Natural killer cell (primary cell): ENCODE data around the gene CHMP3. TPM values are rescaled to one million over a fixed set of nuclear protein-coding genes. Genes with fewer than 3 reads are reported as not detected.
A peak's percentile ranks its signal among the peaks of the same experiment; 100 is the strongest.

Source experiments
- ATAC-seq, 3 donors: fragments of 150-1000 bp in 2 of 3; fragments of 200-7000 bp in 1 of 3; cut with Tn5 transposase; 1 replicate in 1 of 3; 2 replicates in 2 of 3; pipeline ENCODE4 v1.10.0; 2021; ENCODE audit warnings: mild to moderate bottlenecking in 2 of 3, moderate library complexity in 2 of 3
- DNase-seq, 2 donors: peaks; one replicate each; pipeline versions ENCODE4 v3.0.0 to v3.0.0-alpha.2; 2013 to 2021; ENCODE audit warnings: mixed read lengths in 1 of 2
- H3K27ac ChIP-seq: one replicate; pipeline ENCODE4 v1.5.1; 2013; ENCODE audit warnings: mild to moderate bottlenecking, low read length
- H3K27me3 ChIP-seq: one replicate; pipeline ENCODE4 v1.6.1; 2013; ENCODE audit warnings: low read length; ENCODE audit not compliant: control insufficient read depth, insufficient read depth
- H3K36me3 ChIP-seq: one replicate; pipeline ENCODE4 v1.6.1; 2013; ENCODE audit warnings: low read length; ENCODE audit not compliant: control insufficient read depth, insufficient read depth
- H3K4me1 ChIP-seq: one replicate; pipeline ENCODE4 v1.6.1; 2013; ENCODE audit warnings: low read length; ENCODE audit not compliant: control insufficient read depth, insufficient read depth
- H3K4me3 ChIP-seq: one replicate; pipeline ENCODE4 v1.5.1; 2013; ENCODE audit warnings: low read length
- H3K9me3 ChIP-seq: one replicate; pipeline ENCODE4 v1.6.1; 2013; ENCODE audit warnings: low read length; ENCODE audit not compliant: control insufficient read depth, insufficient read depth
- H3K27ac Mint-ChIP-seq, 2 donors: one replicate each; pipeline ENCODE4 v1.8.0; 2022; ENCODE audit warnings: mild to moderate bottlenecking in 2 of 2, mixed read lengths in 2 of 2, moderate library complexity in 1 of 2
- H3K27me3 Mint-ChIP-seq, 2 donors: one replicate each; pipeline ENCODE4 v1.8.0; 2022; ENCODE audit warnings: low read depth in 2 of 2, mixed read lengths in 2 of 2
- H3K36me3 Mint-ChIP-seq: one replicate; pipeline ENCODE4 v1.8.0; 2022; ENCODE audit warnings: mixed read lengths
- H3K4me1 Mint-ChIP-seq, 2 donors: one replicate each; pipeline ENCODE4 v1.8.0; 2022; ENCODE audit warnings: mixed read lengths in 2 of 2
- H3K4me3 Mint-ChIP-seq: one replicate; pipeline ENCODE4 v1.8.0; 2022; ENCODE audit warnings: mild to moderate bottlenecking, moderate library complexity, mixed read lengths
- H3K9me3 Mint-ChIP-seq, 2 donors: one replicate each; pipeline ENCODE4 v1.8.0; 2022; ENCODE audit warnings: mixed read lengths in 2 of 2
- CTCF ChIP-seq: fragments of 200-600 bp; IDR thresholded peaks from one replicate; pipeline ENCODE4 v1.8.0; 2022; ENCODE audit warnings: antibody characterized with exemption
- WGBS: methylation state at CpG from one replicate; pipeline ENCODE4 v1.1.7; 2013; ENCODE audit warnings: missing lambda C conversion rate; ENCODE audit not compliant: insufficient coverage; 5-methylcytosine and 5-hydroxymethylcytosine counted together
- intact Hi-C: fragments of 100-400 bp; cut with micrococcal nuclease; formaldehyde crosslinking; loops from one replicate; pipeline ENCODE4 v1.14.2; 2022
- total RNA-seq, 4 donors: library from RNA; stranded (reverse); fragments of 120-200 nt in 1 of 4; gene quantifications; one replicate each; pipeline versions ENCODE4 v1.2.3 to v1.2.4, GENCODE V29; 2013 to 2022

The CHMP3 gene
- total RNA-seq, 3 donors from 2014 or later (not counting 1 experiment from before 2014, with no cell fraction given) = 47.4 to 50.3 (median 49.3) TPM

GRCh38 chr2:86466306-86466705 is 96.9 kb downstream of the CHMP3 start:
- Histone ChIP-seq H3K9me3 (no peaks in the 10 kb centered on the region), H3K4me1 (no peaks in the 10 kb centered on the region), H3K36me3 (peaks cover 92% of the 10 kb centered on the region), H3K4me3 (no peak overlapping the region), H3K27ac (no peak overlapping the region), H3K27me3 (no peaks in the 10 kb centered on the region)
- Mint-ChIP-seq H3K27me3 (no peaks in the 10 kb centered on the region), H3K4me3 (no peak overlapping the region), H3K9me3 (no peaks in the 10 kb centered on the region), H3K4me1 (peaks cover 31 to 41% of the 10 kb centered on the region in 2 donors), H3K27ac (no peak overlapping the region), H3K36me3 (peaks cover 15% of the 10 kb centered on the region)
- ATAC-seq = no peak
- WGBS = 100% methylated on average over 1 of the region's 1 CpG
- TF ChIP-seq CTCF = no peak
- intact Hi-C loops = no loop called here
- no peak for DNase-seq

- ATAC-seq (no peak), DNase-seq (no peak)
- Mint-ChIP-seq H3K36me3 (peaks cover 25% of the 10 kb centered on the region), H3K9me3 (no peaks in the 10 kb centered on the region), H3K27me3 (no peaks in the 10 kb centered on the region), H3K27ac (peak overlapping the region in 1 of 2 donors; percentile 69), H3K4me3 (no peak overlapping the region), H3K4me1 (peaks cover 28 to 40% of the 10 kb centered on the region in 2 donors)
- TF ChIP-seq CTCF = no peak
- intact Hi-C loops = no loop called here
- no peaks in the 10 kb centered on the region for H3K9me3 ChIP-seq
- H3K4me3 ChIP-seq = no peak overlapping the region
- H3K27me3 ChIP-seq = no peaks in the 10 kb centered on the region
- 89% methylated on average over 3 of the region's 3 CpGs for WGBS
- H3K27ac ChIP-seq = no peak overlapping the region
- no peaks in the 10 kb centered on the region for H3K4me1 ChIP-seq
- peaks cover 93% of the 10 kb centered on the region for H3K36me3 ChIP-seq
These were observed 98.6 kb downstream of the CHMP3 start for GRCh38 chr2:86464652-86465051.

GRCh38 chr2:86461042-86461743 is 102.0 kb downstream of the CHMP3 start:
- Mint-ChIP-seq H3K4me1 (peaks cover 19 to 26% of the 10 kb centered on the region in 2 donors), H3K9me3 (no peaks in the 10 kb centered on the region), H3K4me3 (no peak overlapping the region), H3K36me3 (peaks cover 32% of the 10 kb centered on the region), H3K27me3 (no peaks in the 10 kb centered on the region), H3K27ac (no peak overlapping the region)
- no peak overlapping the region for H3K4me3 ChIP-seq
- H3K9me3 ChIP-seq = no peaks in the 10 kb centered on the region
- no peaks in the 10 kb centered on the region for H3K4me1 ChIP-seq
- DNase-seq (no peak), ATAC-seq (no peak)
- WGBS = 98% methylated on average over 3 of the region's 3 CpGs
- H3K27me3 ChIP-seq = no peaks in the 10 kb centered on the region
- intact Hi-C loops = no loop called here
- peaks cover 93% of the 10 kb centered on the region for H3K36me3 ChIP-seq
- H3K27ac ChIP-seq = no peak overlapping the region
- TF ChIP-seq CTCF = no peak

GRCh38 chr2:86455181-86455580 is 108.1 kb downstream of the CHMP3 start:
- peaks cover 18% of the 10 kb centered on the region for H3K36me3 Mint-ChIP-seq
- 94% methylated on average over 3 of the region's 5 CpGs for WGBS
- no peak for ATAC-seq
- no peak for DNase-seq
- intact Hi-C loops = no loop called here
- no peak for TF ChIP-seq CTCF
- H3K27ac Mint-ChIP-seq = peak overlapping the region; percentile 47 to 57
- no peak overlapping the region for H3K27ac ChIP-seq
- no peak overlapping the region for H3K4me3 ChIP-seq
- H3K27me3 ChIP-seq = no peaks in the 10 kb centered on the region
- H3K9me3 ChIP-seq = no peaks in the 10 kb centered on the region
- peaks cover 29 to 32% of the 10 kb centered on the region in 2 donors for H3K4me1 Mint-ChIP-seq
- H3K4me1 ChIP-seq = no peaks in the 10 kb centered on the region
- no peaks in the 10 kb centered on the region for H3K9me3 Mint-ChIP-seq
- peaks cover 93% of the 10 kb centered on the region for H3K36me3 ChIP-seq
- H3K4me3 Mint-ChIP-seq = no peak overlapping the region
- no peaks in the 10 kb centered on the region for H3K27me3 Mint-ChIP-seq
